Activated T-helper 1 cell treated with anti-CD3 and anti-CD28 coated beads, Interleukin-2, amount 50 U/mL, for 16 hours (primary cell): ENCODE results near the gene USP20.
"Not testable (repeated sequence)": the region's sequence is repeated elsewhere in the genome, so short reads cannot be mapped to it uniquely, and the experiment has no call there.

Source experiments
- DNase-seq, 2 donors: peaks; one replicate each; pipeline ENCODE4 v3.0.0-alpha.2; 2020; ENCODE audit warnings: low read depth in 1 of 2, low spot score in 1 of 2

Gene USP20

DNA sequence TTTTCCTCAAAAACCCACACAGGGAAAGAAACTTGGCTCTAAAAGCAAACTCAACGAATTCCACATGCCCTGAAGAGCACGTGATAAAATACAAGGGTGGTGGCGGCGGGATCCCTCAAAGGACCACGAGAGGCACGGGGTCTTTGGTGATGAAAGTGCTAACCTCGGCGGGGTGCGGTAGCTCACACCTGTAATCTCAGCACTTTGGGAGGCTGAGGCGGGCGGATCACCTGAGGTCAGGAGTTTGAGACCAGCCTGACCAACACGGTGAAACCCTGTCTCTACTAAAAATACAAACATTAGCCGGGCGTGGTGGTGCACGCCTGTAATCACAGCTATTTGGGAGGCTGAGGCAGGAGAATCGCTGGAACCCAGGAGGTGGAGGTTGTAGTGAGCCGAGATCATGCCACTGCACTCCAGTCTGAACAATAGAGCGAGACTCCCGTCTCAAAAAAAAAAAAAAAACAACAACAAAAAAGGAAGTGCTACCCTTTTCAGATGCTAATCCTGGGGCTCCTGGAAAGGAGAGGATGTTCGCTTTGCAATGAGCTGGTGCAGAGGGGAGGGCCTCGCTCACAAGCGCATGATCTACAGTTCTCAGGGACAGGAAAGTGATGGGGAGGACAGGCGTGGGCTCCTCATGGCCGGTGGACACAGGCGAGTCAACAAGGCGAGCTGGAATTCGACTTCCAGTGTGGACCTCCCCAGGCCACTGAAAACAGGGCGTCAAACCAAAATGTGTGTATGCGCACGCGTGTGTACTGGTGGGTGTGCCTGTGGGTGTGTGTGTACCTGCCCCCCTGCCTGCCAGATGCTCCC, 54.1 kb downstream of the USP20 start:
- DNase-seq: no peak

DNA sequence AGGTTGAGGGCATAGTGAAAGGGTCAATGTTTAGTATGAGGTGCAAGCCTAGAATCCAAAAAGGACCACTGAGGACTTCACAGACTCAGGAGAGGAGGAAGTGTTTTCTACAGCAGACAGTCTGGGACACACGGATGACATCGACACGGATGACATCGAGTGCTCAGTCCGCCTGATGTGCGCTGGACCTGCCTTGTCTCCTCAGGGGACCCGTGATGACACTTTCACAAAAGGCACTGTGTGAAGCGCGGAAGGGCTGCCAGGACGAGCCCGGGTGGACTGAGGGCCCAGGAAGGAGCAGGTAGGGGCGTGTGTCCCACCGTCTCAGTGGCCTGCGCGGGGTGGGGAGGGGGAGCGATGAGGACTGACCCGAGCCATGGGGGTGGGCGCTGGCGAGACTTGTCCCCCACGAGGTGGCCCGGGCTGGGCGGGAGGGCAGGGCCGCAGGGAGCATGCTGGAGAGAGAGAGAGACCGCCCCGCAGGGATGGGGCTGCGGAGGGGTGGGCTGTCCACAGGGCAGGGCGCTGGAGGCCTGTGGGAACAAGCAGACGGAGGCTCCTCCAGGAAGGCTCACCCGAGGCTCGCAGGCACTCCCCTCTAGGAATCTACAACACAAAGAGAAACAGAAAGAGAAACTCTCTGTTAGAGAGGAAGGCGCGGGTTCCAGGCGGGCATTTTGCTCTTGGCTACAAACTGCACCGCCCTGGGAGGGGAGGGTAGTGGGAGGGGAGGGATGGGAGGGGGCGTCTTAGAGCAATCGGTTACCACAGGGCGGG, 54.9 kb downstream of the USP20 start:
- peak in 1 of 2 donors; percentile 37 for DNase-seq

DNA sequence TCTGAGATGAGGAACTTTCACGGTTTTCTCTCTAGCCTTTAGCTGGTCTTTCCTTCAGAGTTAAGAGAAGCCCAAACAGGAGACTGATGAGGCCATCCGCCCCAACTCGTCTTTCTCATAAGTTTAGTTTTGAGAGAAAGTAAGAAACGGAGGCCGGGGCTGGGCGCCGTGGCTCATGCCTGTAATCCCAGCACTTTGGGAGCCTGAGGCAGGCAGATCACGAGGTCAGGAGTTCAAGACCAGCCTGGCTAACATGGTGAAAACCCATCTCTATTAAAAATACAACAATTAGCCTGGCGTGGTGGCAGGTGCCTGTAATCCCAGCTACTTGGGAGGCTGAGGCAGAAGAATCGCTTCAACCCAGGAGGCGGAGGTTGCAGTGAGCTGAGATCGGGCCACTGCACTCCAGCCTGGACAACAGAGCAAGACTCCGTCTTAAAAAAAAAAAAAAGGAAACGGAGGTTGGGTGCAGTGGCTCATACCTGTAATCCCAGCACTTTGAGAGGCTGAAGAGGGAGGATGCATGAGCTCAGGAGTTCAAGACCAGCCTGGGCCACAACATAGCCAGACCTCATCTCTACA, 55.6 kb downstream of the USP20 start:
- not testable (repeated sequence) for DNase-seq

DNA sequence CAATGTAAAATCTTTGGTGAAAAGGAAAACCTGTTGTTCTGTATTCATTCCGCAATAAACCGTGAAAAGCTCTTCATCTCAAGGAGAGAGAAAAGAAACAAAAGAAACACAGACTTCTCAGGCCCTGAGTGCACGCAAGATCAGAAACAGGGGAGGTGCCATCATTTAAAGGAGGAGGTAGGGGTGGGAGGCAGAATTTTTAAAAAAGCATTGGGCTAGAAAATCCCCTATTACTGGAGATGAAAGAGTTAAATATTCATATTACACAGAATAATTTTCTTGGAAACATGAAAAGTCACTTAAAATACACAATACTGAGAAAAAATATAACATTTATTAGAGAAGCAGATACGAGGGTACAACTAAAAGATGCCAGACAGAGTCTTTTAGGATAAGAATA, 56.3 kb downstream of the USP20 start:
- DNase-seq: no peak

DNA sequence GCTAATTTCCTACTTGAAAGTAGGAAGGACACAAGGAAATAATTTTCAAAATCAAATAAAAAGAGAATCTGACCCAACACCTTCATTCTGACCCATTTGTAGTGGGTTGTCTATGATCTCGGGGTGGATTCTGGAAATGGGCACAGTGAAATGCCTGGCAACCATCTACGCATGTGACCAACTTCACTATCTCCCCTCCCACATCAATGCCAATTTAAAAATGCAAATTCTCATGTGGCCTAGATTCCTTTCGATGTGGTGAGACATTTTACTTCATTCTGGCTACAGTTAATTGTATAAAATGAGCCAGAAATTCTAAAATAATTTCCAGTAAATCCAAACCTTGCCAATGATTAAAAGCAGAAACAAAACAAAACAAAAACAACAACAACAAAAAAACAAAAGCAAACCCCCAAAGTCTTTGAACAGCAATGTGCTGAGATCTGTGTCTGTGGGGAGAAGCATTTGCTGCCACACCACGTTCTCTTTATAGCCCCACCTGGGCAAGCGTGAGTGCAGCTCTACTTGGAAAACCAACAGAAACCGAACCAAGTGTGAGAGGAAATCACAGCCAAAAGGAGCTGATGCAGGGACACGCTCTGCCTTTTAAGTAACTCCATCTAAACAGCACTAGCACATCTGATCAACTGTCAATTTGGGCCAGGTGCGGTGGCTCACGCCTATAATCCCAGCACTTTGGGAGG, 59.0 kb downstream of the USP20 start:
- DNase-seq: no peak

DNA sequence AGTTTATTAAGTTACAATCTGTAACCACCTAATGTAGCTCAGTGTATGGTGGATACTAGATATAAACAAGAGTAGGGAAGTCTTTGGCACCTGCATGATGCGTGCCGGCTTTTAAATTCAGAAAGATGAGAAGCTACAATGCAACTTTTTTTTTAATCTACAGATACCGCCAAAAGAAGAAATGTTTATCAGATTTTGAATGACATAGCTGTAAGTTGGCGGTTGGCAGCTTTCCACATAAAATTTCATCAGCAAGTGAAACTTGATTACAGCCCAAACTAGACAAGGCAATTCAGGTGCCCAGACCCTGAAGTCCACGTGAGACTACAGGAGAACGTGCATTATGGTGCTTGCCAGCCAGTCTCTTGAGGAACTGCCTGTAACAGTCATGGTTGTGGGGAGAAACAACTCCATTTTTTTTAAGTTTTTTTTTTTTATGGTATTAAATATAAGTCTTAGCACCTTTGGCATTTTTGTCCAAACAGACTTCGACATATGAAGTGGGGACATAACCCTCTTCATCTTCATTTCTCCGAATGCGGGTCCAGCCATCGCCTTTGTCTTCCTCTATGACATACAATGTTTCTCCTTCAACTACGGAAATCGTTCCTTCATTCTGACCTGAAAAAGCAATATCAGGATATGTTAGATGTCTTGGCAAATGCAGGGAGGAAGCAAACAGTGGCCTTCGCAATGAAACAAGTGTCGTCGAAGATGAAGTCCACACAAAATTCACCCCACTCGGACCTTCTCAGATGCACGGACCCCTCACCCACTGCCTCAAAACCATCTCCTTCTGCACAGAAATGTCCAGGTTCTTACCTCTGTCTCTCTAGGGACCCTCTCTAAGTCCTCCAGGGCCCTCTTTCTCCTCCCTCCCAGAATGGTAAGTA, 60.4 kb downstream of the USP20 start:
- DNase-seq: peak in 1 of 2 donors; percentile 24

DNA sequence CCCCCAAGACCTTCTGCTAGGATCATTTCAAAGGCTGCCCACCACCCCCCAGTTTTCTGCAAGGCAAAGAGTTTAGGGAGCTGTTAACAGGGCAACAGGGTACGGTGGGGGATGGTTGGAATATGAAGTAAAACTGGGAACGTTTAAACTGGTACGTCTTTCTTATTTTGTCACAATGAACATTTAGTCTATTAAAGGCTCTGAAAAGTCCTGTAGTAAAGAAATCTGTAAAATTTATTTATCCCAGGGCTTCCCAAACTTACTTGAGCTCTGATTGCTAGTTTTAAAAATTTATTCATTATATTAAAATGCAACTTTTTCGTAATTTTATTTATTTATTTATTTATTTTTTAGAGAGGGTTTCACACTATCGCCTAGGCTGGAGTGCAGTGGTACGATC, 62.0 kb downstream of the USP20 start:
- DNase-seq: no peak

DNA sequence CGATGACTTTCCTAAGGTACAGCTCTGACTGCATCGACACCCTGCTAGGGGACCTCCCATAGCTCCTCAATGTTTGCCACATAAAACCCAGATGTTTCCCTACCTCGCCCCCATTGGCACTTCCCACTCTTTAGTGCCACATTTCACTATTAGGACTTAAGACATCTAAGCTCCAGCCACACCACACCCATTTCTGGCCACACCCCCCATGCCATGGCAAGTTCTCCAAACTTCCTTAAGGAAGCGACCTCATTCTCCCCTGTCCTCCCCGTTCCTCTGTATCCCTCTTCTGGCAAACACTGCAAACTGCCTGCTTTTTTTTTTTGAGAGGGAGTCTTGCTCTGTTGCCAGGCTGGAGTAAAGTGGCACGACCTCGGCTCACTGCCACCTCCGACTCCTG, 62.9 kb downstream of the USP20 start:
- no peak for DNase-seq

DNA sequence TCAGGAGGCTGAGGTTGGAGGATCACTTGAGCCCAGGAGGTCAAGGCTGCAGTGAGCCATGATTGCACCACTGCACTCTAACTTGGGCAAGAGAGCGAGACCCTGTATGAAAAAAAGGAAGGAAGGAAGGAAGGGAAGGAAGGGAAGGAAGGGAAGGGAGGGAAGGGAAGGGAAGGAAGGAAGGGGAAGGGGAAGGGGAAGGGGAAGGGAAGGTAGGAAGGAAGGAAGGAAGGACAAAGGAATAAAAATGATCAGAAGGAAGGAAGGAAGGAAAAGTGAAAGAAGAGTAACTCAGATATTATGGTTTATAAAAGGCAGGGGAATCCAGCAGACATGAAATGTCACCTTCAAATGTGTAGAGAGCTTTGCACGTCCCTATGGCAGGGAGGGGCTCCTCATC, 64.4 kb downstream of the USP20 start:
- no peak for DNase-seq

DNA sequence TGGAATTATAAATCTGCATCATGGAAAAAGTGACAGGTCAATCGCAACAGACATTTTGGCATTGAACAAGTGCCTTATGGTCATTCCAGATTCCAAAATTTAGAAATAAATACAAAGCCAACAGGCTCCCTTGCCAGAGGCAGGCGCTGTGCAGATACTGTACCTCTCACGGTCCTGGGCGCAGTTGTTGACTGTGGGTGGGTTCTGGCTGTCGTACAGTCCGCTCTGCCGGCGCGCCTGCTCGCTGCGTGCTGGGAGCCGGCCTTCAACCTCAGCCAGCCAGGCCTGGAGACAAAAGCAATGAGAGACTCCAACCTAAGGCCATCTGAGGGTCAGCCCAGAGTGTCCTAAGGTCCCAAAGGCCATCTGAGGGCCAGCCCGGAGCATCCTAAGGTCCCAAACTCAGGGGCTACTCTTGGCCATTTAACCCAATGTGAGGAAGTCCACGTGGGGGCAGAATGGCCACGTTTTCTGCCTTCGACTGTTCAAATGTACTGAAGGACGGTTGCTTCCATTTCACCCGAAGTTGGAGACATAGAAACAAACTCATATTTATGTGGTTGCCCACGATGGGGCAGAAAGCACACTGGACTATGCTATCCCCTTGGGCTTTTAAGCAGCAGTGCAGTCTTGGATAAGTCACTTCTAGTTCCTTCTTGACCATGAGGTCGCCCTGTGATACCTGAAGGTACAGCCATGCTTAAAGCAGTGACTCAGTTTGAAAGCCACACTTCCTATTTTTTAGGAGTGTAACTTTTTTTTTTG, 65.2 kb downstream of the USP20 start:
- DNase-seq: no peak

DNA sequence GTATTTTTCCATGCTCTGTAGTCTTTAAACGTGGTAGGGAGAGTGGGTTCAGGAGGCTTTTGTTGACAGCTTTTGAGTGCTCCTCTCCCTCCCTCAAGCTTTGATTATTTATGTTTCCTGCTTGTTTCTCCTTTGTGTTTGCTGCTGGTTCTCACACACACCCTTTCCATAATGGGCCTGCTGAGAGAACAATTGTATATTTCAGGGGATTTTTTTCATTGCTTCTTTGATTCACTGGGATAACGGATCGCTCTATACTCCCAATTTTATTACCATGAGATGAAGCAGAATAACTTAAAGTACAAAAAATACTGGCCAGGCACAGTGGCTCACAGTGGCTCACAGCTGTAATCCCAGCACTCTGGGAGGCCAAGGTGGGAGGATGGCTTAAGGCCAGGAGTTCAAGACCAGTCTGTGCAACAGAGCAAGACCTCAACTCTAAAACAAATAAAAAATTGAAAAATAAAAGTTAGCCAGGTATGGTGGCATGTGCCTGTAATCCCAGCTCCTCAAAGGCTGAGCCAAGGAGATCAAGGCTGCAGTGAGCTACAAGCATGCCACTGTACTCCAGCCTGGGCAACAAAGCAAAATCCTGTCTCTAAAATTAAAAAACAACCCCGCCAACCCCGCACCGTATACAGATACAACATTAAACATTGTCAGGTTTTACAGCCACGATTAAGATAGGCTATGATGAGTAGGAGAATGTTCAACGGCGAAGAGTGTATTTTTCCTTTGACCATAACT, 66.9 kb downstream of the USP20 start:
- DNase-seq: no peak

DNA sequence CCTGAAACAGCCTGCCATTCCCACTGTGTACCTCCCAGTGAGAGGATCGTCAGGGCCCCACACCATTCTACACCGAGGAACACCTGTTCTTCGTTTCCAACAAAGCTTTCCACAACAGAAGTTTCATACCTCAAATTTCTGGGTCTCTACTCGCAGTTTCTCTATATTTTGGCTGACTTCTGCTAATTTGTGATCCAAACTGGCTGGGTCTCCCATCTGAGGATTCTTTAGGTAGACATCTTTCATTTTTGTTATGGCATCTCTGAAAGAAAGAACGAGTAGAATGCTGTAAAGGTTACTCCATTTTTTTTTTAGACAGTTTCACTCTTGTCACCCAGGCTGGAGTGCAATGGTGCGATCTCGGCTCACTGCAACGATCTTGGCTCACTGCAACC, 67.5 kb downstream of the USP20 start:
- DNase-seq: no peak

DNA sequence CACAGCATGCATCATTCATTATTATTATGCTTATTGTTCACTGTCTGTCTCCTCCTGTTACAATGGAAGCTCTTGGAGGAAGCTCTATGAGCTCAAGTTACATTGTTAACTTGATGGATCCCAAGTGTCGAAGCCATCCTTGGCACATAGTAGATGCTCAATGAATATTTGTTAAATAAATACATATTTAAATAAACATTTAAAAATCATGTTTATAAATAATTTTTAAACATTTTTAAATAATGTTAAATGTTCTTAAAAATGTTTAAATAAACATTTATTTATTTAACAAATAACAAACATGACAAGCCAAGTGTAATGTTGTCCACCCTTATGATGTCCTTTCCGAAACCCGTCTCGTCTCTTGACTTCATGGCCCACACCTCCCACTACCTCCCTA, 69.5 kb downstream of the USP20 start:
- DNase-seq: no peak

DNA sequence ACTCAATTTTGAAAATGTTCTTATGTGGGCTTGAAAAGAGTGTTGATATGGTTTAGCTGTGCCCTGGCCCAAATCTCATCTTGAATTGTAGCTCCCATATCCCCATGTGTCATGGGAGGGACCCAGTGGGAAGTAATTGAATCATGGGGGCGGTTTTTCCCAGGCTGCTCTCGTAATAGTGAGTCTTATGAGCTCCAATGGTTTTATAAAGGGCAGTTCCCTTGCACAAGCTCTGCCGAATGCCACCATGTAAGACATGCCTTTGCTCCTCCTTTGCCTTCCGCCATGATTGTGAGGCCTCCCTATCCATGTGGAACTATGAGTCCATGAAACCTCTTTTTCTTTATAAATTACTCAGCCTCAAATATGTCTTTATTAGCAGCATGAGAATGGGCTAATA, 71.0 kb downstream of the USP20 start:
- DNase-seq: no peak

DNA sequence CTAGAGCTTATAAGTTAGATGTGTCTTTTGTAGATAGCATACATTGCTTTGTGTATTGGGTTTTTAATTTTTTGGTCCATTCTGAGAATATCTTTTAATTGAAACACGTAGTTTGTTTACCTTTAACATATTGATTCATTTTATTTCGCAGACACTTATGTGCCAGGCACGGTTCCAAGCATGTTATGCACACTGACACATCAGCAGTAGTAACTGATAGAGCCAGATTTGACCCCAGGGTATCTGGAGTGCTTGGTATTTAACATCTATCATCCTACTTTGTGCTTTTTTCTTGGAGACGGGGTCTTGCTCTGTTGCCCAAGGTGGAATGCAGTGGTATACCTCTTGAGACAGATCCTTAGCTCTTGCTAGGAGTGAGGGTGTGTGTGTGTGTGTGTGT, 71.9 kb downstream of the USP20 start:
- DNase-seq: no peak

DNA sequence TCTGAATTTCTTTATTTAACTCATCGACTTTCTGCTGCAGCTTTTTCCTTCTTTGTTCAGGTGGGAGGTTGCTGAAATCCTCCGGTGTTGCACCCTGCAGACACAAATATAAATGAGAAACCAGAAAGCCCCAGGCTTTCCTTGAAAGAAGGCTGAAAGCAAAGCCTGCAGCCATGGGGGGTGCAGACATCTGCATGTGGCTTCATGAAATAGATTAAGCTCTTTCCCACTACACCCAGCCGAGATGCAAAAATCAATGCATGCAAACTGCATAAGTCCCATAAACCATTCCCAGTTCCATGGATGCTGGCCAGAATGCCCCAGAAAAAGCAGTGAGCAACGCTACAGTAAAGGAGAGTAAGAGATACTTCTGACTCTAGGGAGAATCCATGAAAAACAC, 73.6 kb downstream of the USP20 start:
- DNase-seq: no peak

DNA sequence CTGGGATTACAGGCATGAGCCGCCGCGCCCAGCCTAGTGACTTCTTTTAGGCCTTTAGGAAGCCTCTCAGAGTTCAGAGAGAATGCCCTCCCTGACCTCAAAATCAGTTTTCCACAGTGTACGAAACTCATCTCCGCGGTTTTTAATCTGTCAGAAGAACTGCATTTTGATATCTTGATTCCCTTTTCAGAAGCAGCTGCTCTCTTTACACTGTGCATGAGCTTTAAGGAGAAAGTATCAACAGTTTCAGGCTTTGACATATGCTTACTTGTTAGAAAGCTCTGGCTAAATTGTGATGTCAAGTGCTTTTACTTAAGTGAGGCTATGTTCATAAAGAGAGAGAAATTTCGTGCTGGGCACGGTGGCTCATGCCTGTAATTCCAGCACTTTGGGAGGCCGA, 74.6 kb downstream of the USP20 start:
- DNase-seq: no peak

DNA sequence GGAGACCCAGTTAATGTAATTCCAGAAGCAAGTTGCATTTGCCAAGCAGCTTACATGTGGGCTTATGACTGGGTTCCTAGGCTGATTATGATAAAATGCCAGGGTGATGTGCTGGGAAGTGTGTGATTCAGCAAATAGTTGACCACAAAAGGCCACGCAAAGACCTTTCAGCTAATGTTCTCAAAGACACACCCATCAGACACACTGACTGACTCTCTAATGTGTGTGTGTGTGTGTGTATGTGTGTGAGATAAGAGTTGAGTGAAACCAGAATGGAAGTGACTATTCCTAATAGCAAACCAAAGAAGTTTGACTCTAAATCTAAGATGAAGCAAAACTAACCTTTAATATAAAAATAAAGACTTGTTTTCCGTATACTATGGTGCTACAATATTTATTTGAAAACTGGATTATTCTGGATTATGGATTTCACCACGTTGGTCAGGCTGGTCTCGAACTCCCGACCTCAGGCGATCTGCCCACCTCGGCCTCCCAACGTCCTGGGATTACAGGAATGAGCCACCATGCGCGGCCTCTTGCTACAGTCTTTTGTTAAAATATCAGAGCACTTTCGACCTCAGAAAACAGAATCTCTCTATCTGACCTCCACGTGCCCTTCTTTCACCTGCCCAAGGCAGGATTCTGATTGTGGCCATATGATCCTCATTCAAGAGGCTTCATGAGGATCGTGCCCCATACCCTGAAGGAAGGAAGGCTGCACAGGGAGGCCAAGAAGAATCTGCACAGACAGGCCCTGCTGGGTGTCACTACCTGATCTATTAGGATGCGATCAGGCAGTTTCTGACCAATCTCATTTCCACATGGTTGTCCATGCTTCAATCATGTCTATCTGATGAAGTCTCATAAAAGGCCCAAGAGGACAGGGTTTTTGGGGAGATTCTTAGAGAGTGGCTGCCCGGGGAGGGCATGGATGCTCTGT, 75.6 kb downstream of the USP20 start:
- DNase-seq: no peak
